HepG2 (cell line): ENCODE measurements around the gene MBTPS1. TPM values are rescaled to one million over a fixed set of nuclear protein-coding genes. Genes with fewer than 3 reads are reported as not detected.

ENCODE experiments used
- POLR2A ChIP-seq, 2 experiments: IDR thresholded peaks; 2 replicates each; pipeline ENCODE4 v1.6.1; 2011; ENCODE audit warnings: low read depth in 2 of 2, low read length in 2 of 2, mild to moderate bottlenecking in 1 of 2, moderate library complexity in 1 of 2; ENCODE audit not compliant: insufficient read depth in 1 of 2
- RAD21 ChIP-seq: fragments of 450-650 bp; formaldehyde crosslinking; IDR thresholded peaks from 2 replicates; pipeline ENCODE4 v1.5.0; 2020; ENCODE audit warnings: mild to moderate bottlenecking
- RFXANK ChIP-seq: IDR thresholded peaks from 2 replicates; pipeline ENCODE4 v1.6.1; 2016
- SNAI1 ChIP-seq: sonication (generic); formaldehyde crosslinking; IDR thresholded peaks from 2 replicates; pipeline ENCODE4 v1.5.0; 2020; ENCODE audit warnings: mild to moderate bottlenecking, missing genetic modification reagents, borderline replicate concordance
- ZNF678 ChIP-seq: sonication (generic); formaldehyde crosslinking; IDR thresholded peaks from 2 replicates; pipeline ENCODE4 v1.4.0; 2020; ENCODE audit warnings: mild to moderate bottlenecking, missing genetic modification reagents
- ZNF749 ChIP-seq: sonication (generic); formaldehyde crosslinking; IDR thresholded peaks from 2 replicates; pipeline ENCODE4 v1.8.0; 2022; ENCODE audit warnings: mild to moderate bottlenecking, missing genetic modification reagents, moderate library complexity, borderline replicate concordance
- polyA plus RNA-seq, 8 experiments: library from polyadenylated mRNA; depleted of rRNA in 3 of 8; stranded (reverse) in 7 of 8; unstranded in 1 of 8; fragments of >200 nt; fragmentation: Illumina TruSeq in 4 of 8; extraction: Trizol in 4 of 8; gene quantifications; 2 replicates each; pipeline versions ENCODE4 v1.2.1 to v1.2.3, GENCODE V29; 2011 to 2016; ENCODE audit warnings: low read depth in 4 of 8, missing spikeins in 1 of 8, mixed read lengths in 1 of 8; ENCODE audit not compliant: insufficient read depth in 1 of 8
- total RNA-seq, 5 experiments: library from RNA; depleted of rRNA; stranded (reverse); fragments of >200 nt; fragmentation: Illumina TruSeq; extraction: Trizol; gene quantifications; 2 replicates each; pipeline ENCODE4 v1.2.3, GENCODE V29; 2016; ENCODE audit warnings: low read depth in 1 of 5
- TF ChIP-seq, protein P1 (sequence below): sonication (generic); formaldehyde crosslinking; IDR thresholded peaks from 2 replicates; pipeline ENCODE4 v1.4.0; 2020; ENCODE audit warnings: missing genetic modification reagents
- TF ChIP-seq, protein P2 (sequence below): sonication (generic); formaldehyde crosslinking; IDR thresholded peaks from 2 replicates; pipeline ENCODE4 v1.5.0; 2020; ENCODE audit warnings: mild to moderate bottlenecking, missing genetic modification reagents
- TF ChIP-seq, protein P3 (sequence below): sonication (generic); formaldehyde crosslinking; IDR thresholded peaks from 2 replicates; pipeline ENCODE4 v1.5.1; 2020; ENCODE audit warnings: mild to moderate bottlenecking, missing genetic modification reagents, borderline replicate concordance
- TF ChIP-seq, protein P4 (sequence below): sonication (generic); formaldehyde crosslinking; IDR thresholded peaks from 2 replicates; pipeline ENCODE4 v1.4.0; 2020; ENCODE audit warnings: missing genetic modification reagents; ENCODE audit errors: not compliant biosample characterization
- TF ChIP-seq, protein P5 (sequence below): sonication (generic); formaldehyde crosslinking; IDR thresholded peaks from 2 replicates; pipeline ENCODE4 v1.5.0; 2020; ENCODE audit warnings: mild to moderate bottlenecking, missing genetic modification reagents
- TF ChIP-seq, protein P6 (sequence below): sonication (generic); formaldehyde crosslinking; IDR thresholded peaks from 2 replicates; pipeline ENCODE4 v1.4.0; 2020; ENCODE audit warnings: missing genetic modification reagents

Gene MBTPS1
- total and polyA plus RNA-seq, 2 of the 13 experiments (the other 11 are each of a cell fraction or from before 2014, with no cell fraction given), result 56.7 to 91.3 TPM

DNA sequence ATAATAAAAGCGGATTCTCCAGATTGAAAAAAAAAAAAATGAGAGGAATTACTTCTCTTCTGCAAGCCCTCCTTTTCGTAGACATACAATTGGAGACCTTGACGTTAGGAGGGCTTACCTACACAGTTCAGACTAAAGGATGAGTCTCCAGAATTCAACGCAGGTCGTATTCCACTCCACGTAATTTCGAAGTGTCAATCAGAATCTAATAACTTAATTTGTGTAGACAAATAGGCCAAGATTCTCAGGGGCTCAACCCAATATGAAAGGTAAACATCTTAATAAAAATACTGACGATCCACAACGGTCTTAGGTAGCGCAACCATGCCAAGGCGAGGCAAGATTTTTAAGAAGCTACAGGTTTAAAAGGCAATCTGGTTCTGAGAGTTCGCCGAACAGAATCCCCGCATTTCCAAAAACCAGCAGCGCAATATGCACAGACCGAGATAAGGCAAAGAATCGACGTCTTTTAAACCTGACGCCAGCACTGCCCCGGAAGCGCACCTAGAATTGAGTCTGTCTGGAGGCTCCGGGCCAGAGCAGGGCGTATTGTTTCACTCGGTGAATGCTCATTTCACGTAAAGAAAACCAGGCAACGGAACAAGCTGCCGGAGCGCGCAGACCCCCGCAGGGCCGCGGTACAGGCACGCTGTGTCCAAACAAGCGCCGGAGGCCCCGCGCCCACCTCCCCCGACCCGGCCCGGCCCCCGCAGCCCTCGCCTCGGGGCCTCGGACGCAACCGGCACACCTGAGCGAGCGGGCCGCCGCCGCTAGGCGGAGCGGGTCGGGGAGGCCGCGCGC, 623 bp downstream of the MBTPS1 start (continued):
- TF ChIP-seq, protein P1, sequence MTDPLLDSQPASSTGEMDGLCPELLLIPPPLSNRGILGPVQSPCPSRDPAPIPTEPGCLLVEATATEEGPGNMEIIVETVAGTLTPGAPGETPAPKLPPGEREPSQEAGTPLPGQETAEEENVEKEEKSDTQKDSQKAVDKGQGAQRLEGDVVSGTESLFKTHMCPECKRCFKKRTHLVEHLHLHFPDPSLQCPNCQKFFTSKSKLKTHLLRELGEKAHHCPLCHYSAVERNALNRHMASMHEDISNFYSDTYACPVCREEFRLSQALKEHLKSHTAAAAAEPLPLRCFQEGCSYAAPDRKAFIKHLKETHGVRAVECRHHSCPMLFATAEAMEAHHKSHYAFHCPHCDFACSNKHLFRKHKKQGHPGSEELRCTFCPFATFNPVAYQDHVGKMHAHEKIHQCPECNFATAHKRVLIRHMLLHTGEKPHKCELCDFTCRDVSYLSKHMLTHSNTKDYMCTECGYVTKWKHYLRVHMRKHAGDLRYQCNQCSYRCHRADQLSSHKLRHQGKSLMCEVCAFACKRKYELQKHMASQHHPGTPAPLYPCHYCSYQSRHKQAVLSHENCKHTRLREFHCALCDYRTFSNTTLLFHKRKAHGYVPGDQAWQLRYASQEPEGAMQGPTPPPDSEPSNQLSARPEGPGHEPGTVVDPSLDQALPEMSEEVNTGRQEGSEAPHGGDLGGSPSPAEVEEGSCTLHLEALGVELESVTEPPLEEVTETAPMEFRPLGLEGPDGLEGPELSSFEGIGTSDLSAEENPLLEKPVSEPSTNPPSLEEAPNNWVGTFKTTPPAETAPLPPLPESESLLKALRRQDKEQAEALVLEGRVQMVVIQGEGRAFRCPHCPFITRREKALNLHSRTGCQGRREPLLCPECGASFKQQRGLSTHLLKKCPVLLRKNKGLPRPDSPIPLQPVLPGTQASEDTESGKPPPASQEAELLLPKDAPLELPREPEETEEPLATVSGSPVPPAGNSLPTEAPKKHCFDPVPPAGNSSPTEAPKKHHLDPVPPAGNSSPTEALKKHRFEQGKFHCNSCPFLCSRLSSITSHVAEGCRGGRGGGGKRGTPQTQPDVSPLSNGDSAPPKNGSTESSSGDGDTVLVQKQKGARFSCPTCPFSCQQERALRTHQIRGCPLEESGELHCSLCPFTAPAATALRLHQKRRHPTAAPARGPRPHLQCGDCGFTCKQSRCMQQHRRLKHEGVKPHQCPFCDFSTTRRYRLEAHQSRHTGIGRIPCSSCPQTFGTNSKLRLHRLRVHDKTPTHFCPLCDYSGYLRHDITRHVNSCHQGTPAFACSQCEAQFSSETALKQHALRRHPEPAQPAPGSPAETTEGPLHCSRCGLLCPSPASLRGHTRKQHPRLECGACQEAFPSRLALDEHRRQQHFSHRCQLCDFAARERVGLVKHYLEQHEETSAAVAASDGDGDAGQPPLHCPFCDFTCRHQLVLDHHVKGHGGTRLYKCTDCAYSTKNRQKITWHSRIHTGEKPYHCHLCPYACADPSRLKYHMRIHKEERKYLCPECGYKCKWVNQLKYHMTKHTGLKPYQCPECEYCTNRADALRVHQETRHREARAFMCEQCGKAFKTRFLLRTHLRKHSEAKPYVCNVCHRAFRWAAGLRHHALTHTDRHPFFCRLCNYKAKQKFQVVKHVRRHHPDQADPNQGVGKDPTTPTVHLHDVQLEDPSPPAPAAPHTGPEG (CRISPR knock-in tag), result 0 out of 2 replicates have a peak, but pooled peaks have one; percentile 49
- peak; percentile 59; the same call in 1 of the 2 replicates for TF ChIP-seq RAD21 (CRISPR knock-in tag)
- TF ChIP-seq, protein P2, sequence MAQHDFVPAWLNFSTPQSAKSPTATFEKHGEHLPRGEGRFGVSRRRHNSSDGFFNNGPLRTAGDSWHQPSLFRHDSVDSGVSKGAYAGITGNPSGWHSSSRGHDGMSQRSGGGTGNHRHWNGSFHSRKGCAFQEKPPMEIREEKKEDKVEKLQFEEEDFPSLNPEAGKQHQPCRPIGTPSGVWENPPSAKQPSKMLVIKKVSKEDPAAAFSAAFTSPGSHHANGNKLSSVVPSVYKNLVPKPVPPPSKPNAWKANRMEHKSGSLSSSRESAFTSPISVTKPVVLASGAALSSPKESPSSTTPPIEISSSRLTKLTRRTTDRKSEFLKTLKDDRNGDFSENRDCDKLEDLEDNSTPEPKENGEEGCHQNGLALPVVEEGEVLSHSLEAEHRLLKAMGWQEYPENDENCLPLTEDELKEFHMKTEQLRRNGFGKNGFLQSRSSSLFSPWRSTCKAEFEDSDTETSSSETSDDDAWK (CRISPR knock-in tag), result no peak
- TF ChIP-seq, protein P3, sequence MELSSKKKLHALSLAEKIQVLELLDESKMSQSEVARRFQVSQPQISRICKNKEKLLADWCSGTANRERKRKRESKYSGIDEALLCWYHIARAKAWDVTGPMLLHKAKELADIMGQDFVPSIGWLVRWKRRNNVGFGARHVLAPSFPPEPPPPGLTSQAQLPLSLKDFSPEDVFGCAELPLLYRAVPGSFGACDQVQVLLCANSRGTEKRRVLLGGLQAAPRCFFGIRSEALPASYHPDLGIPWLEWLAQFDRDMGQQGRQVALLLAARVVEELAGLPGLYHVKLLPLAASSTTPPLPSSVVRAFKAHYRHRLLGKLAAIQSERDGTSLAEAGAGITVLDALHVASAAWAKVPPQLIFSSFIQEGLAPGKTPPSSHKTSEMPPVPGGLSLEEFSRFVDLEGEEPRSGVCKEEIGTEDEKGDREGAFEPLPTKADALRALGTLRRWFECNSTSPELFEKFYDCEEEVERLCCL (CRISPR knock-in tag), result no peak
- TF ChIP-seq, protein P4, sequence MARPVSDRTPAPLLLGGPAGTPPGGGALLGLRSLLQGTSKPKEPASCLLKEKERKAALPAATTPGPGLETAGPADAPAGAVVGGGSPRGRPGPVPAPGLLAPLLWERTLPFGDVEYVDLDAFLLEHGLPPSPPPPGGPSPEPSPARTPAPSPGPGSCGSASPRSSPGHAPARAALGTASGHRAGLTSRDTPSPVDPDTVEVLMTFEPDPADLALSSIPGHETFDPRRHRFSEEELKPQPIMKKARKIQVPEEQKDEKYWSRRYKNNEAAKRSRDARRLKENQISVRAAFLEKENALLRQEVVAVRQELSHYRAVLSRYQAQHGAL (CRISPR knock-in tag), result peak; percentile 72
- no peak for TF ChIP-seq RFXANK (CRISPR knock-in tag)
- TF ChIP-seq ZNF678 (CRISPR knock-in tag), result no peak; the same call in 1 of the 2 replicates
- peak; percentile 76; the same call in 1 of the 2 replicates for TF ChIP-seq SNAI1 (CRISPR knock-in tag)
- TF ChIP-seq, protein P5, sequence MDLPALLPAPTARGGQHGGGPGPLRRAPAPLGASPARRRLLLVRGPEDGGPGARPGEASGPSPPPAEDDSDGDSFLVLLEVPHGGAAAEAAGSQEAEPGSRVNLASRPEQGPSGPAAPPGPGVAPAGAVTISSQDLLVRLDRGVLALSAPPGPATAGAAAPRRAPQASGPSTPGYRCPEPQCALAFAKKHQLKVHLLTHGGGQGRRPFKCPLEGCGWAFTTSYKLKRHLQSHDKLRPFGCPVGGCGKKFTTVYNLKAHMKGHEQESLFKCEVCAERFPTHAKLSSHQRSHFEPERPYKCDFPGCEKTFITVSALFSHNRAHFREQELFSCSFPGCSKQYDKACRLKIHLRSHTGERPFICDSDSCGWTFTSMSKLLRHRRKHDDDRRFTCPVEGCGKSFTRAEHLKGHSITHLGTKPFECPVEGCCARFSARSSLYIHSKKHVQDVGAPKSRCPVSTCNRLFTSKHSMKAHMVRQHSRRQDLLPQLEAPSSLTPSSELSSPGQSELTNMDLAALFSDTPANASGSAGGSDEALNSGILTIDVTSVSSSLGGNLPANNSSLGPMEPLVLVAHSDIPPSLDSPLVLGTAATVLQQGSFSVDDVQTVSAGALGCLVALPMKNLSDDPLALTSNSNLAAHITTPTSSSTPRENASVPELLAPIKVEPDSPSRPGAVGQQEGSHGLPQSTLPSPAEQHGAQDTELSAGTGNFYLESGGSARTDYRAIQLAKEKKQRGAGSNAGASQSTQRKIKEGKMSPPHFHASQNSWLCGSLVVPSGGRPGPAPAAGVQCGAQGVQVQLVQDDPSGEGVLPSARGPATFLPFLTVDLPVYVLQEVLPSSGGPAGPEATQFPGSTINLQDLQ (CRISPR knock-in tag), result no peak
- no peak for TF ChIP-seq POLR2A (IDR thresholded peaks at IDR 0.05; ENCODE audit: insufficient read depth in 1 of 2, low read depth in 2 of 2, low read length in 2 of 2)
- TF ChIP-seq, protein P6, sequence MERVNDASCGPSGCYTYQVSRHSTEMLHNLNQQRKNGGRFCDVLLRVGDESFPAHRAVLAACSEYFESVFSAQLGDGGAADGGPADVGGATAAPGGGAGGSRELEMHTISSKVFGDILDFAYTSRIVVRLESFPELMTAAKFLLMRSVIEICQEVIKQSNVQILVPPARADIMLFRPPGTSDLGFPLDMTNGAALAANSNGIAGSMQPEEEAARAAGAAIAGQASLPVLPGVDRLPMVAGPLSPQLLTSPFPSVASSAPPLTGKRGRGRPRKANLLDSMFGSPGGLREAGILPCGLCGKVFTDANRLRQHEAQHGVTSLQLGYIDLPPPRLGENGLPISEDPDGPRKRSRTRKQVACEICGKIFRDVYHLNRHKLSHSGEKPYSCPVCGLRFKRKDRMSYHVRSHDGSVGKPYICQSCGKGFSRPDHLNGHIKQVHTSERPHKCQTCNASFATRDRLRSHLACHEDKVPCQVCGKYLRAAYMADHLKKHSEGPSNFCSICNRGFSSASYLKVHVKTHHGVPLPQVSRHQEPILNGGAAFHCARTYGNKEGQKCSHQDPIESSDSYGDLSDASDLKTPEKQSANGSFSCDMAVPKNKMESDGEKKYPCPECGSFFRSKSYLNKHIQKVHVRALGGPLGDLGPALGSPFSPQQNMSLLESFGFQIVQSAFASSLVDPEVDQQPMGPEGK (CRISPR knock-in tag), result no peak
- TF ChIP-seq ZNF749, result no peak
